Measurements from ENCODE around the gene VWA5A.

DNA sequence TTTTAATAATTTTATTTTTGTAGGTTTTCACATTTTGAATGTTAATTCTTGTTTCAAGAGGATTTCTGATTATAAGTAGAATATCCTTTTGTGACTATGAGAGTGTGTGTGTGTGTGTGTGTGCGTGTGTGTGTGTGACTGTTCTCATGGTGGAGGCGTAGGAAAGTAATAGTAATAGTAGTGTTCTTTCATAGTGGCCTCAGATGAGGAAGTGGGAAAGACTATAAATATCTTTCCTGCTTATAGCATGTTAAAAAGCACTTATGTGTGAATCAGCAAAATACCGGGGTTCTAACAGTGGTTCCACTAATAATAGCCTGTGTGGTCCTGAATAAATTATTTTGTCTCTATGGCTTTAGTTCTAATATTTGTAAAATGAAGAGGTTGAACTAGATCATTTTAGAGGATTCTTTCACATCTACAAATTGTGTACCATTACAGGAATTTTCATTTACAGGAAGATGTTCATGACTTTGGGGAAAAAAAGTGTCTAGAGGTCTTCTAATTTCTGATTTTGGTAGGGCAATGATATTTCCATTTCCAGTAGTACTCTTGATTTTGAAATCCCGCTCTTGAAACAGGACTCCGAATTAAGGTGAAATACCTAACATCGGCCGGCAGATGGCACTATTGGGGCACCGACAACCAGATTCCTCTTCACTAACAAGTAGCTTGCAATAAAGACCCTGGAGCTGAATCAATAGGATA is 44.2 kb upstream of the VWA5A start:
- TF ChIP-seq, protein P1, sequence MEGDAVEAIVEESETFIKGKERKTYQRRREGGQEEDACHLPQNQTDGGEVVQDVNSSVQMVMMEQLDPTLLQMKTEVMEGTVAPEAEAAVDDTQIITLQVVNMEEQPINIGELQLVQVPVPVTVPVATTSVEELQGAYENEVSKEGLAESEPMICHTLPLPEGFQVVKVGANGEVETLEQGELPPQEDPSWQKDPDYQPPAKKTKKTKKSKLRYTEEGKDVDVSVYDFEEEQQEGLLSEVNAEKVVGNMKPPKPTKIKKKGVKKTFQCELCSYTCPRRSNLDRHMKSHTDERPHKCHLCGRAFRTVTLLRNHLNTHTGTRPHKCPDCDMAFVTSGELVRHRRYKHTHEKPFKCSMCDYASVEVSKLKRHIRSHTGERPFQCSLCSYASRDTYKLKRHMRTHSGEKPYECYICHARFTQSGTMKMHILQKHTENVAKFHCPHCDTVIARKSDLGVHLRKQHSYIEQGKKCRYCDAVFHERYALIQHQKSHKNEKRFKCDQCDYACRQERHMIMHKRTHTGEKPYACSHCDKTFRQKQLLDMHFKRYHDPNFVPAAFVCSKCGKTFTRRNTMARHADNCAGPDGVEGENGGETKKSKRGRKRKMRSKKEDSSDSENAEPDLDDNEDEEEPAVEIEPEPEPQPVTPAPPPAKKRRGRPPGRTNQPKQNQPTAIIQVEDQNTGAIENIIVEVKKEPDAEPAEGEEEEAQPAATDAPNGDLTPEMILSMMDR (IDR thresholded peaks at IDR 0.05) = peak; percentile 57 to 83 (median 73)
- no peak for TF ChIP-seq POLR2A (IDR thresholded peaks at IDR 0.05)

All from adrenal gland (tissue), 5 donors.